Neural crest cell (in vitro differentiated cells): ENCODE measurements around the gene SNAPIN. TPM values are rescaled to one million over a fixed set of nuclear protein-coding genes. Genes with fewer than 3 reads are reported as not detected.

Source experiments
- DNase-seq: peaks from one replicate; pipeline ENCODE4 v3.0.0; 2021; ENCODE audit warnings: low read depth, mixed read lengths, low spot score
- H3K27ac Mint-ChIP-seq: one replicate; pipeline ENCODE4 v1.8.0; 2021; ENCODE audit warnings: mild to moderate bottlenecking, mixed read lengths; ENCODE audit not compliant: unreplicated experiment
- H3K27me3 Mint-ChIP-seq: 2 replicates; pipeline ENCODE4 v1.8.0; 2021; ENCODE audit warnings: low read depth, mild to moderate bottlenecking, mixed read lengths
- H3K36me3 Mint-ChIP-seq: 2 replicates; pipeline ENCODE4 v1.8.0; 2021; ENCODE audit warnings: low read depth, mild to moderate bottlenecking, mixed read lengths
- H3K4me1 Mint-ChIP-seq: 2 replicates; pipeline ENCODE4 v1.8.0; 2021; ENCODE audit warnings: mixed read lengths
- H3K4me3 Mint-ChIP-seq: one replicate; pipeline ENCODE4 v1.8.0; 2021; ENCODE audit warnings: mild to moderate bottlenecking, mixed read lengths
- H3K9me3 Mint-ChIP-seq: 2 replicates; pipeline ENCODE4 v1.8.0; 2021; ENCODE audit warnings: mixed read lengths
- microRNA-seq: library from miRNA; unstranded; fragments of <30 nt; microRNA quantifications from one replicate; pipeline ENCODE4, GENCODE V29; 2020
- total RNA-seq: library from RNA; stranded (reverse); gene quantifications from 2 replicates; pipeline ENCODE4 v1.2.1, GENCODE V29; 2021
- TF ChIP-seq, protein P1 (sequence below): fragments of 200-600 bp; sonication (generic); conservative IDR thresholded peaks from 2 replicates; pipeline ENCODE4 v1.5.0; 2021; ENCODE audit warnings: antibody characterized with exemption, mild to moderate bottlenecking

The SNAPIN gene
- total RNA-seq, 1 donor from 2014 or later, result 55.4 TPM

DNA sequence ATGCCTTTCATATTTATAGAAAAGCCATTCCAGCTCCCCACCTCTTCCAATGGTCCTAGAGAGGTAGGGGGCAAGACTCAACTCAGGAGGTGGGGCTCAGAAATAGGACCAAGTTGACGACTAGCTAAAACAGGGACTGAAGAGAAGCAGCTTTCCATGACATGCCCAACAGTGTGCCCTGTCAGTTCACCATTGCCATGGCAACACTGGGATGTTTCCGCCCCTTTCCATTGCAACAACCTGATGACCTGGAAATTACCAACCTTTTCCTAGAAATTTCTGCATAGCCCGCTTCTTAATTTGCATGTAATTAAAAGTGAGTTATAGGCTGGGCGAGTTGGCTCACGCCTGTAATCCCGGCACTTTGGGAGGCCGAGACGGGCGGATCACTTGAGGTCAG is 47.0 kb downstream of the SNAPIN start:
- no peaks in the 10 kb centered on the region for H3K36me3 Mint-ChIP-seq
- H3K27ac Mint-ChIP-seq, result no peak overlapping the region
- TF ChIP-seq, protein P1, sequence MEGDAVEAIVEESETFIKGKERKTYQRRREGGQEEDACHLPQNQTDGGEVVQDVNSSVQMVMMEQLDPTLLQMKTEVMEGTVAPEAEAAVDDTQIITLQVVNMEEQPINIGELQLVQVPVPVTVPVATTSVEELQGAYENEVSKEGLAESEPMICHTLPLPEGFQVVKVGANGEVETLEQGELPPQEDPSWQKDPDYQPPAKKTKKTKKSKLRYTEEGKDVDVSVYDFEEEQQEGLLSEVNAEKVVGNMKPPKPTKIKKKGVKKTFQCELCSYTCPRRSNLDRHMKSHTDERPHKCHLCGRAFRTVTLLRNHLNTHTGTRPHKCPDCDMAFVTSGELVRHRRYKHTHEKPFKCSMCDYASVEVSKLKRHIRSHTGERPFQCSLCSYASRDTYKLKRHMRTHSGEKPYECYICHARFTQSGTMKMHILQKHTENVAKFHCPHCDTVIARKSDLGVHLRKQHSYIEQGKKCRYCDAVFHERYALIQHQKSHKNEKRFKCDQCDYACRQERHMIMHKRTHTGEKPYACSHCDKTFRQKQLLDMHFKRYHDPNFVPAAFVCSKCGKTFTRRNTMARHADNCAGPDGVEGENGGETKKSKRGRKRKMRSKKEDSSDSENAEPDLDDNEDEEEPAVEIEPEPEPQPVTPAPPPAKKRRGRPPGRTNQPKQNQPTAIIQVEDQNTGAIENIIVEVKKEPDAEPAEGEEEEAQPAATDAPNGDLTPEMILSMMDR, result no peak
- no peak overlapping the region for H3K4me3 Mint-ChIP-seq
- no peak for DNase-seq
- no peaks in the 10 kb centered on the region for H3K27me3 Mint-ChIP-seq
- H3K9me3 Mint-ChIP-seq, result no peaks in the 10 kb centered on the region
- no peaks in the 10 kb centered on the region for H3K4me1 Mint-ChIP-seq

DNA sequence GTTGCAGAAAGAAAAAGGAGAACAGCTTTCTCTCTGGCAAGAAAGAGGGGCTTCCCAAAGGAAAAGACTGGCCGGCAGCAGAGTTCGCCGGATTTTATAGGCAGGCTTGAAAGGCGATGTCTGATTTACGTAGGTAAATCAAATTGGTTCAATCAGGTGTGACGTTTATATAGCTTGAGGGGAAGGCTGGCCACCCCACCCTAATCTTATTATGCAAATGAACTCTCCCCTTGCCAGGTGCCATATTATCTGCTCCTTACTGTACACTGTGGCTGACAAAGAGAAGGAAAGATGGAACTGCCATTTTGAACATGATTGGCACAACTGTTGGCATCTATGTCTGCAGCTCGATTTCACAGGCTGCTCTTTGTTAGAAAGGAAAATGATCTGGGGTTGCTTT is 52.5 kb downstream of the SNAPIN start:
- TF ChIP-seq, protein P1, result no peak
- Mint-ChIP-seq H3K9me3 (no peaks in the 10 kb centered on the region), H3K27me3 (no peaks in the 10 kb centered on the region), H3K4me1 (no peaks in the 10 kb centered on the region), H3K27ac (no peak overlapping the region), H3K4me3 (no peak overlapping the region), H3K36me3 (no peaks in the 10 kb centered on the region)
- DNase-seq, result no peak

Small RNA genes within 50 kb of the gene (microRNA-seq; reads per million reads assigned to microRNA genes)
- not detected for gene MIR8083

Other genes with a start within 250 kb of the SNAPIN start
- gene S100A7A, start 242.2 kb upstream of the SNAPIN start, total RNA-seq, result not detected in 2 replicates
- gene S100A7, start 198.1 kb upstream of the SNAPIN start, total RNA-seq, result not detected in 2 replicates
- not detected in 2 replicates for gene S100A6, start 122.7 kb upstream of the SNAPIN start, total RNA-seq
- not detected in 2 replicates for gene S100A5, start 117.8 kb upstream of the SNAPIN start, total RNA-seq
- gene S100A4, start 112.9 kb upstream of the SNAPIN start, total RNA-seq, result 10.3 and 11.7 TPM in 2 replicates
- gene S100A3, start 109.4 kb upstream of the SNAPIN start, total RNA-seq, result not detected in 2 replicates
- gene S100A2, start 92.9 kb upstream of the SNAPIN start, total RNA-seq, result not detected in 2 replicates
- gene S100A16, start 45.6 kb upstream of the SNAPIN start, total RNA-seq, result 5.3 and 7.1 TPM in 2 replicates
- gene S100A14, start 42.4 kb upstream of the SNAPIN start, total RNA-seq, result not detected in 2 replicates
- 30.2 and 33.7 TPM in 2 replicates for gene S100A13, start 31.2 kb upstream of the SNAPIN start, total RNA-seq
- gene S100A1, start 30.3 kb upstream of the SNAPIN start, total RNA-seq, result not detected in 2 replicates
- 132 and 136 TPM in 2 replicates for gene CHTOP, start 24.6 kb upstream of the SNAPIN start, total RNA-seq
- 404 and 407 TPM in 2 replicates for gene ILF2, start 12.3 kb downstream of the SNAPIN start, total RNA-seq
- gene NPR1, start 20.0 kb downstream of the SNAPIN start, total RNA-seq, result 0.57 and 0.93 TPM in 2 replicates
- gene INTS3, start 69.3 kb downstream of the SNAPIN start, total RNA-seq, result 78.4 and 79.2 TPM in 2 replicates
- 16.8 and 18.1 TPM in 2 replicates for gene SLC27A3, start 116.7 kb downstream of the SNAPIN start, total RNA-seq